Urothelium cell line (cell line): ENCODE data around the gene MUCL3.
"Not testable (repeated sequence)": the region's sequence is repeated elsewhere in the genome, so short reads cannot be mapped to it uniquely, and the experiment has no call there.

Source experiments
- DNase-seq: peaks from one replicate; pipeline ENCODE4 v3.0.0; 2011; ENCODE audit warnings: low spot score, mixed read lengths
- FAIRE-seq: peaks from 2 replicates; lab custom pipeline; 2011; peaks lifted over from hg19 to GRCh38; lab: Jason Lieb, UNC

MUCL3 gene, protein sequence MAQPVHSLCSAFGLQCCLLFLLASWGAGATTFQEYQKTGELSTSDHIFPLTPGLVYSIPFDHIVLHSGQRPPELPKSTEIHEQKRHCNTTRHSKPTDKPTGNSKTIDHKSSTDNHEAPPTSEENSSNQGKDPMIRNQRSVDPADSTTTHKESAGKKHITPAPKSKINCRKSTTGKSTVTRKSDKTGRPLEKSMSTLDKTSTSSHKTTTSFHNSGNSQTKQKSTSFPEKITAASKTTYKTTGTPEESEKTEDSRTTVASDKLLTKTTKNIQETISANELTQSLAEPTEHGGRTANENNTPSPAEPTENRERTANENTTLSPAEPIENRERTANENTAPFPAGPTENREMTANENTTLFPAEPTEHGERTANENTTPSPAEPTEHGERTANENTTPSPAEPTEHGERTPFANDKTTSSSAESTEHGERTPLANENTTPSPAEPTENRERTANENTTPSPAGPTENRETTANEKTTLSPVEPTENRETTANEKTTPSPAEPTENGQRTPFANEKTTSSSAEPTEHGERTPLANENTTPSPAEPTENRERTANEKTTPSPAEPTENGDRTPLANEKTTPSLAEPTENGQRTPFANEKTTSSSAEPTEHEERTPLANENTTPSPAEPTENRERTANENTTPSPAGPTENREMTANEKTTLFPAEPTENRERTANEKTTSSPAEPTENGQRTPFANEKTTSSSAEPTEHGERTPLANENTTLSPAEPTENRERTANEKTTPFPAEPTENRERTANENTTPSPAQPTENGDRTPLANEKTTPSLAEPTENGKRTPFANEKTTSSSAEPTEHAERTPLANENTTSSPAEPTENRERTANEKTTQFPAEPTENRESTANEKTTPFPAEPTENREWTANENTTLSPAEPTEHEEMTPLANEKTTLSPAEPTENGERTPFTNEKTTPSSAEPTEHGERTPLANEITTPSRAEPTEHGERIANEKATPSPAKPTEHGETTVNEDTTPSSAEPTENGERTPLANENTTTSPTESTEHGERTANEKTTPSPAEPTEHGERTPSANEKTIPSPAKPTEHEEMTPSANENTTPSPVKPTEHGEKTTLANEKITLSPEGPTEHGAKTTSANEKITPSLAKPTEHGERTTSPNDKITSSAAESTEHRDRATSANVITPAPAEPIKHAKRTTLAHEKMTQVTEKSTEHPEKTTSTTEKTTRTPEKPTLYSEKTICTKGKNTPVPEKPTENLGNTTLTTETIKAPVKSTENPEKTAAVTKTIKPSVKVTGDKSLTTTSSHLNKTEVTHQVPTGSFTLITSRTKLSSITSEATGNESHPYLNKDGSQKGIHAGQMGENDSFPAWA (N-terminal part only)

DNA sequence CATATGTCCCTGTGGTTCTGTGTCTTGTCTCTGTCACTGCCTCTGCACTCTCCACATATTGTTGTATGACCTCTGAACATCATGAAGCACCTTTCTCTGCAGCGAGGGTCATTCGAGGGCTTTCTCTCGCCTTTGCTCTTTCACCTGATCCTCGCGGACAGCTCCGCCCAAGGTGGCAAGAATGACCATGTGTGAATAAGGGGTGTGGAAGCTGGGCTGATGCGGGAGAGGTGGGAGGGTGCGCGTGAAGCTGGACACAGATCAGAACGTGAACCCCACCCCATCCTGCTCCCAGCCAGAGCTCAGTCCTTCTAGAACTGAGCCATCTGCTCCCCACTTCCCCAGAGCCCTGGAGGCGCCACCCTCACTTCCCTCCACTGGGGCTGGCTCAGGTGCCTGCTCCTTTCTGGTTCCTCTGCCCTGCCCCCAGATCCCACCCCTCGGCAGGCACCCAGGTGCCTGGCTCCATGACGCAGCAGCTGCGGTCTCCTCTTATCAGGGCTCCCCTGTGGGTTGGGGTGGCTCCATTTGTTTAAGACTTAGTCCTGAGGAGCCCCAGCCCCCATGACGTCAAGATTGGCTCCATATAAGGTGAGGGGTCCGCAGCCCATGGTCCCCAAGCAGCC lies at the start of gene MUCL3:
Gene MUCL3, plus strand, starts transcription at position 613 of the 626 bp plus-strand sequence. CDS start 27 bp downstream, outside the sequence.
- DNase-seq, result no peak
- no peak for FAIRE-seq

DNA sequence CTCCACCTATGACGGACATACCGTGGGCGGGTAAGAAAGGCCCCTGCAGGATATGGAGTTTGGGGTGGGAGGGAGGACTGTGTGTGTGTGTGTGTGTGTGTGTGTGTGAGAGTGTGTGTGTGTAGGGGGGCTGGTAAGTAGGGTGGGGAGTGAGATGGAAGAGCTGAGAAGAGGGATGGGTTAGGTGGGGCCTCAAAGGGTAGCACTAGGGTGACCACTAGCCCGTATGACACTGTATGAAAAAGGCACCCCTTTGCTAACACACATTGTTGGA lies 49.4 kb upstream of the MUCL3 start:
- no peak for FAIRE-seq
- DNase-seq, result no peak

DNA sequence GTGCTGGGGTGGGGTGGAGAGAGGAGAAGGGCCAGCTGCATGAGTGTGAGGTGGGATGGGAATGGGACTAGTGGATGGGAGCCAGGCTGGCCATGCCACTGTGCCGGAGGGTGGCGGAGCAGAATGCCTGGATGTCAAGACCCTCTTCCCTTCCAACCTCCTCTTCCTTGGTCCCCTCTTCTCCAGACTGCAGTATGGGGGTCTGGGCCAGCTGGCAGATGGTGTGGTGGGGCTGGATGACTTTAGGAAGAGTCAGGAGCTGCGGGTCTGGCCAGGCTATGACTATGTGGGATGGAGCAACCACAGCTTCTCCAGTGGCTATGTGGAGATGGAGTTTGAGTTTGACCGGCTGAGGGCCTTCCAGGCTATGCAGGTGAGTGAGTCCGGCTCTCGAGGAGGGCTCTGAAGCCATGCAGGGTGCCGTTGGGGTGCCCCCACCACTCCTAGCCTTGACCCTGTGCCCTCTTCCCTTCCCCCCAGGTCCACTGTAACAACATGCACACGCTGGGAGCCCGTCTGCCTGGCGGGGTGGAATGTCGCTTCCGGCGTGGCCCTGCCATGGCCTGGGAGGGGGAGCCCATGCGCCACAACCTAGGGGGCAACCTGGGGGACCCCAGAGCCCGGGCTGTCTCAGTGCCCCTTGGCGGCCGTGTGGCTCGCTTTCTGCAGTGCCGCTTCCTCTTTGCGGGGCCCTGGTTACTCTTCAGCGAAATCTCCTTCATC lies 48.8 kb upstream of the MUCL3 start:
- no peak for FAIRE-seq
- DNase-seq, result no peak

DNA sequence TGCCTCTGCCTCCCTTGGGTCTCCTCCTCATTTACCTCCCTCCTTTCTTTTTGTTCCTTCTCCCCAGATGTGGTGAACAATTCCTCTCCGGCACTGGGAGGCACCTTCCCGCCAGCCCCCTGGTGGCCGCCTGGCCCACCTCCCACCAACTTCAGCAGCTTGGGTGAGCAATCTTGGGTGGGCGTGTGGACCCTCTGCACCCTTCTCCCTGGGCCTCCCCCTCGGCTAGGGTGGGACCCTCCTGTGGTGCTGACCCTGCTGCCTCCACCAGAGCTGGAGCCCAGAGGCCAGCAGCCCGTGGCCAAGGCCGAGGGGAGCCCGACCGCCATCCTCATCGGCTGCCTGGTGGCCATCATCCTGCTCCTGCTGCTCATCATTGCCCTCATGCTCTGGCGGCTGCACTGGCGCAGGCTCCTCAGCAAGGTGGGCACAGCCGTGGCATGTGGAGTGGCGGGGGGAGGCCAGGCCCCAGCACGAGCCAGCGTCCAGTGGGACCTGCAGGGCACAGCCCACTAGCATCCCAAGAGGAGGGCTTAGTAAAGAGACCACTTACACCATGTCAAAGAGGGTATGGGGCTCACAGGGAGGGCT lies 47.7 kb upstream of the MUCL3 start:
- FAIRE-seq (no peak), DNase-seq (no peak)

DNA sequence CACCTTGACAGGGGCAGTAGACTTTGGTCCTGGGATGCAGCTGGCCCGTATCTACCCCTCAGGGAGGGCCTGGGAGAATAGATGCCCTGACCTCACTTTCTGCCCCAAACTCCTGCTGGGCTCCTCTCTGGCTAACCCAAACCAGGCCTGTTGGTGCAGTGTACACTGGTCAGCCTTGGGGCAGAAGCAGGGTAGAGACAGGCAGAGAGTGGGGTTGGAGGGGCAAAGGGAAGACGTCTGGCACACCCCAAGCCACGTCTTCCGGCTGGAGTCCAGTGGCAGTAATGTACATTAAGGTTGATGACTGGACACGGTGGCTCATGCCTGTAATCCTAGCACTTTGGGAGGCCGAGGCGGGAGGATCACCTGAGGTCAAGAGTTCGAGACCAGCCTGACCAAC lies 47.1 kb upstream of the MUCL3 start:
- DNase-seq, result no peak

DNA sequence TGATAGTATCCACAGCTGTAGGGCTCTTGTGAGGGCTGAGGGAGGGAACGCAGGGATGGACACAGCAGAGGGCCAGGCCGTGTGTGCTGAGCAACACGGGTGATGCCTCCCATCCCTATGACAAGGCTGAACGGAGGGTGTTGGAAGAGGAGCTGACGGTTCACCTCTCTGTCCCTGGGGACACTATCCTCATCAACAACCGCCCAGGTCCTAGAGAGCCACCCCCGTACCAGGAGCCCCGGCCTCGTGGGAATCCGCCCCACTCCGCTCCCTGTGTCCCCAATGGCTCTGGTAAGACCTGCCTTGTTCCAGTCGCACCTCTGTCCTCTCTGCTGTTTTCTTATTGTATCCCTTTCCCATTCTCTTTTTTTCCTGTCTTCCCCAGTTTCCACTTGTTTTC lies 46.4 kb upstream of the MUCL3 start:
- DNase-seq (no peak), FAIRE-seq (no peak)

More for the DNA sequence above, 47.1 kb upstream of the MUCL3 start:
- FAIRE-seq, result no peak

DNA sequence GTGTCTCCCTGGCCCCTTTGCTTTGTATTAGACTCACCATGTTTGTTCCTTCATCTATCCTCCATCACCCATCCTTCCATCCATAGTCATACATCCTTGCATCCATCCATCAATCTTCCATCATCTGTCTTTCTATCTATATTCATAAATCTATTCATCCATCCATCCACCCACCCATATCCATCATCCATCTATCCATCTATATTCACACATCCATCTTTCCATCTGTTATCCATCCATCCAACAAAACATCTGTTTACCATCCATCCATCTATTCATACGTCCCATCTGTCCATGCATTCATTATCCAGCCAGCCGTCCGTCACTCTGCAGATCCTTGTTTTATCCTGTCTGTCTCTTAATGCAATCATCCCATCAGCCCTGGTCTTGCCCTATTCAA lies 45.8 kb upstream of the MUCL3 start:
- DNase-seq, result no peak
- FAIRE-seq, result no peak

DNA sequence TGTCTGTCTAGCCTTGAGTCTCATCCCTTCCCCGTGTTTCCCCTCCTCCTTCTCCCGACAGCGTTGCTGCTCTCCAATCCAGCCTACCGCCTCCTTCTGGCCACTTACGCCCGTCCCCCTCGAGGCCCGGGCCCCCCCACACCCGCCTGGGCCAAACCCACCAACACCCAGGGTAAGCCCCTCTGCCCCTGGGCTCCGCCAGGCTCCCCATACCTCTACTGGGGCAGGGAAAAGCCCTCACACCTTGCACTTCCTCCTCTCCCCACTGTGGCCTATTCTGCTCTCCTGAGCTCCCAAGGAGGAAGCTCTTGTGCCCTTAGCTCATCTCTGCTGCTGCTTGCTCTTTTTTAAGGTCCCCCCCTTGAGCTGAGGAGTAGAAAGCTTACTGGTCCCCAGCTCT lies 45.4 kb upstream of the MUCL3 start:
- FAIRE-seq (no peak), DNase-seq (no peak)

DNA sequence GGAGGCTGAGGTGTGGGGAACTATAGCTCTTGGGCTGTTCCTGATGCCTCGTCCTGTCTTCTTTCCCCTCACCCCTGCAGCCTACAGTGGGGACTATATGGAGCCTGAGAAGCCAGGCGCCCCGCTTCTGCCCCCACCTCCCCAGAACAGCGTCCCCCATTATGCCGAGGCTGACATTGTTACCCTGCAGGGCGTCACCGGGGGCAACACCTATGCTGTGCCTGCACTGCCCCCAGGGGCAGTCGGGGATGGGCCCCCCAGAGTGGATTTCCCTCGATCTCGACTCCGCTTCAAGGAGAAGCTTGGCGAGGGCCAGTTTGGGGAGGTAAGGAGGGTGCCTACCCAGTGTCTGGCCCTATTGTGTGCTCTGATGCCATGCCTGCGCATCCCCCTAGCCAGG lies 44.2 kb upstream of the MUCL3 start:
- FAIRE-seq, result no peak
- no peak for DNase-seq

DNA sequence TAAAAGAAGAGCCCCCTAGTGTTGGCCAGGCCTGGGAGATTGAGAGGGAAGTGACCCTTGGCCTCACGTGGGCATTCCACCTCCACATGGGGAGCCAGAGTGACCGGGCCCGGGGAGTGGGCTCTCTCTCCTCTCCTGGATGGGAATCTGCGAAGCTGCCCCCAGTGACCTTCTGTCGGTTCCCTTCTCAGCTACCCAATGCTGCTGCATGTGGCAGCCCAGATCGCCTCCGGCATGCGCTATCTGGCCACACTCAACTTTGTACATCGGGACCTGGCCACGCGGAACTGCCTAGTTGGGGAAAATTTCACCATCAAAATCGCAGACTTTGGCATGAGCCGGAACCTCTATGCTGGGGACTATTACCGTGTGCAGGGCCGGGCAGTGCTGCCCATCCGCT lies 42.9 kb upstream of the MUCL3 start:
- FAIRE-seq (no peak), DNase-seq (no peak)

DNA sequence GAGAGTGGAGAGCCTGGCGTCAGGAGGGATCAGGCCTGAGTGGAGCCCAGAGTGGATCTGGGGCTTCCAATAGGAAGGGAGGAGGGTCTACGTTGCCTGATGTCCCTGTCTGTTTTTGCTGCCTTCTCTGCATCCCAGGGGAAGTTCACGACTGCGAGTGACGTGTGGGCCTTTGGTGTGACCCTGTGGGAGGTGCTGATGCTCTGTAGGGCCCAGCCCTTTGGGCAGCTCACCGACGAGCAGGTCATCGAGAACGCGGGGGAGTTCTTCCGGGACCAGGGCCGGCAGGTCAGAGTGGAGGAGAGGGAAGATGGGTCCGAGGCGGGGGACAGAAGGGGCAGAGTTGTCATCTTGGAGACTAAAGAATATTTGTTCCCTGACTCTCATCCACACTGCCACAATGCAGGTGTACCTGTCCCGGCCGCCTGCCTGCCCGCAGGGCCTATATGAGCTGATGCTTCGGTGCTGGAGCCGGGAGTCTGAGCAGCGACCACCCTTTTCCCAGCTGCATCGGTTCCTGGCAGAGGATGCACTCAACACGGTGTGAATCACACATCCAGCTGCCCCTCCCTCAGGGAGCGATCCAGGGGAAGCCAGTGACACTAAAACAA lies 41.9 kb upstream of the MUCL3 start:
- DNase-seq (no peak), FAIRE-seq (no peak)

DNA sequence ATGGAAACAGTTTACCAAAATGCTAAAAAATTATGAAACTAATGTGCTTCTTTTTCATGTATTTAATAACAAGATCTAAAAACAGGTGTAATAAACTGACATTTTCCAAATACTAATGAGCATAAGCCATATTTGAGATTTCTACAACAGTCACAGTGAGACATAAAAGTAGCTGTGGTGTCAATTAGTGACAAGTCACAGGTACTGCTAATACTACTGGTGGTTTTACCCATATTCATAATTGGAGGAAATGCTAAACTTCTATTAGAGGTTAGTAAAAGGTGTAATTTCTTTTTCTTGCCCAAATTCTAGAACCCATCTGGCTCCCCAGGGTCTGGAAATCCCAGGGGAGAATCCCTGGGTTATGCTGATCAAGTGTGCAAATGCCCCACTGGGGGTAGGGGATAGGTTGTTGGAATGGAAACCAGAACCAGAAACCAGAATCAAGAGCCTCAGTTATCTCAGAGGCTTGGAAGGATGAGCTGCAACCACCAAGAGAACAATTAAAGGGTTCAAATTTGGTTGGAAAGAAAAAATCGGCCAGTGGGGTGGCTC lies 39.8 kb upstream of the MUCL3 start:
- FAIRE-seq (no peak), DNase-seq (no peak)

DNA sequence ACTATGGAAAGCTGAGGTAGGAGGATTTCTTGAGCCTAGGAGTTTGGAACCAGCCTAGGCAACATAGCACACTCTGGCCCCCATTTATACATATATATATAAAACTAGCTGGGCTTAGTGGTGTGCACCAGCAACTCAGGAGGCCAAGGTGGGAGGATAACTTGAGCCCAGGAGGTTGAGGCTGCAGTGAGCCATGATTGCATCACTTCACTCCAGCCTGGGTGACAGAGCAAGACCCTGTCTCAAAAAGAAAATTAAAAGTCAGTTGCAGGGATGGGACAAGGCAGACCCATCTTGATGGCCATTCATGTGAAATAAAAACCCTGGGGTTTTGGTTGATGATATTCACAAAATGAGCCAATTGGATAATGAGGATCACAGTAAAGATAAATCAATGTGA lies 39.3 kb upstream of the MUCL3 start:
- DNase-seq (no peak), FAIRE-seq (no peak)

DNA sequence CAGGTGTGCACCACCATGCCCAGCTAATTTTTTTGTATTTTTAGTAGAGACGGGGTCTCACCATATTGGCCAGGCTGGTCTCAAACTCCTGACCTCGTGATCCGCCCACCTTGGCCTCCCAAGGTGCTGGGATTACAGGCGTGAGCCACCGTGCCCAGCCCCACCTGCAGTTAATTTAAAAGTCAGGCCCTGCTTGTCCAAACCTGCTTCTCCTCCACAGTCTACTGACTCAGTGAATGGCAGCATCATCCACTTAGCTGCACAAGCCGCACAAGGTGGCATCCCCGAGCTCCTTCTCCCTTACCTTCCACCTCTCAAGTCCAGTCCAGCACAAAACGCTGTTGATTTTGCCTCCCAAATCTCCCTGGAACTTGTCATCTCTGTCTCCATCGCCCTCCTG lies 38.6 kb upstream of the MUCL3 start:
- FAIRE-seq, DNase-seq: not testable (repeated sequence)

DNA sequence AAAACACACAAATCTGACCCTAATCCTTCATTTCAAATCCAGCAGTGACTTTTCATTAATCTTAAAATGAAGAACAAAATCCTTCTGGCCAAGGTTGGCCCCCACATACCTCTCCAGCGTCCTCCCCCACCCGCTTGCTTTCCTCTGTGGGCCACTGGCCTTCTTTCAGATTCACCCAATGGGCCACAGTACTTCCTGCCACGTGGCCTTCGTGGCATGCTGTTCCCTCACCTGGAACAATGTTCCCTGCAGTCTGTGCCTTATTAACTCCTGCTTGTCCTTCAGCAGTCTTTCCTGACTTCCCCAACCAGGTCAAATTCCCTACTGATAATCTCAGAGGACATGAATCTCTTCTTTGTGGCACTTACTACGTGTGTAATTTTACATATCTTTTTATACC lies 38.1 kb upstream of the MUCL3 start:
- FAIRE-seq (no peak), DNase-seq (no peak)

DNA sequence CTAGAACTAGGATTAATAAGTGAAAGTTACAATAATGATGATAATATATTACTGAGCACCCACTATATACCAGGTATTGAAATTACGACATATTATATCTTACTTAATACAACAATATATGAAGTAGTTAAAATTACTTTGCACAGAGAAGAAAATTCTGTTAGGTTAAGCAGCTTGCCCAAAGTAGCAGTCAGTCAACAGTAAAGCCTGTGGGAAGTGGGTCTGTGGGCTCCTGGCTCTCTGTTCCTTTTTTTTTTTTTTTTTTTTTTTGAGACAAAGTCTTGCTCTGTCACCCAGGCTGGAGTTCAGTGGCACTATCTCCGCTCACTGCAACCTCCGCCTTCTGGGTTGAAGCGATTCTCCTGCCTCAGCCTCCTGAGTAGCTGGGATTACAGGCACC lies 37.5 kb upstream of the MUCL3 start:
- FAIRE-seq, result no peak
- no peak for DNase-seq

DNA sequence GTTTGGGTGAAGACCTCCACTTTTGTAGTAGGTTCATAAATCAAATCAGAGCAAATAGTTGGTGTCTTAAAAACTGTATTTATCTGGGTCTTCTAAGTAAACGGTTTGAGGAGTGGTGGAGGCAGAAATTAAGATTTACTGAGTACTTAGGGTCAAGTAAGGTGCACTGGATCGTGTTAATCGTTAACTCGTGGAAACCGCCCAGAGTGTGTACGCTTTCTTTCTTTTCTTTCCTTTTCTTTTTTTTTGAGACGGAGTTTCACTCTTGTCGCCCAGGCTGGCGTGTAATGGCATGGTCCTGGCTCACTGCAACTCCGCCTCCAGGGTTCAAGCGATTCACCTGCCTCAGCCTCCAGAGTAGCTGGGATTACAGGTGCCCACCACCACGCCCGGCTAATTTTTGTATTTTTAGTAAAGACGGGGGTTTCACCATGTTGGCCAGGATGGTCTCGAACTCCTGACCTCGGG lies 33.4 kb upstream of the MUCL3 start:
- DNase-seq, FAIRE-seq: not testable (repeated sequence)

DNA sequence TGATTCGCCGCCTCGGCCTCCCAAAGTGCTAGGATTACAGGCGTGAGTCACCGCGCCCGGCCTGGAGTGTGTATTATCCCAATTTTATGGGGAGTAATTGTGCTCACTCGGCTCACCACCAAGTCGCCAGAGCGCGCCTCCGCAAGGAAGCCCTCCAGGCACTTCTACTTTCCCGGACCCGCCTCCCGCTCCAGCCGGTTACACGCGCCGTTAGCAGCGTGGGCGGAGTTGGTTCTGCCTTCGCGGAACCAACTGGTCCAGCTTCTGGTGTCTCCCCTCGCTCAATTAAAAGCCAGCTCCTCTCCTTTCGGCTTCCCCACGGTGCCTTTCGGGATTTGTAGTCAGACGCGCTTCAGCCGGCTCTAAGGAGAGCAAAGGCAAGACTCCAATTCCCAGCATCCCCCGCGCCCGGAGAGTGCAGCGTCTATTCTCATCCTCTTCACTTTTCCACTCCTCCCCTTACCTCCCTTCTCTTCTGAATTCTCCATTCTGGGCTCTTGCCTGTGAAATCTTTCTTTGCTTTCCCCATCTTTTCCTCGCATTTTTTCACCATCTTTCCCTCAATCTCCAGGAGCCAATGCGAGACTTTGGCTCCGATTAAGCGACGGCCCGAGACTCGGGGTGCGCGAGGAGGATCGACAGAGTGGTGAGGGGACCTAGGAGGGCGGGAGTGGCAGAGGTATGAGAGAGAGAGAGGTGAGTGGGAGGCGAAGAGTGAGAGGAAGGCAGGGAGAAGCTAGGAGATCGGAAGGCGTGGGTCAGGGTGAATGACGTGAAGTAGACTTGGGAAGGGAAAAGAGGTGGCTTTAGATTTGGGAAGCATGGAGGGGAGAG lies 32.8 kb upstream of the MUCL3 start, which contains the start of gene GTF2H4:
Gene GTF2H4, plus strand, starts transcription at position 450 of the 834 bp plus-strand sequence.
- DNase-seq (peak; percentile 95), FAIRE-seq (no peak)
